Activated CD8-positive, alpha-beta memory T cell treated with anti-CD3 and anti-CD28 coated beads for 1 hour (primary cell): ENCODE measurements around the gene PIGS.
A peak's percentile ranks its signal among the peaks of the same experiment; 100 is the strongest.
"Not testable (repeated sequence)": the region's sequence is repeated elsewhere in the genome, so short reads cannot be mapped to it uniquely, and the experiment has no call there.

Experiments
- DNase-seq, 2 donors: peaks; one replicate each; pipeline ENCODE4 v3.0.0-alpha.2; 2020; ENCODE audit warnings: low read depth in 1 of 2; ENCODE audit errors: extremely low read depth in 1 of 2

The PIGS gene

DNA sequence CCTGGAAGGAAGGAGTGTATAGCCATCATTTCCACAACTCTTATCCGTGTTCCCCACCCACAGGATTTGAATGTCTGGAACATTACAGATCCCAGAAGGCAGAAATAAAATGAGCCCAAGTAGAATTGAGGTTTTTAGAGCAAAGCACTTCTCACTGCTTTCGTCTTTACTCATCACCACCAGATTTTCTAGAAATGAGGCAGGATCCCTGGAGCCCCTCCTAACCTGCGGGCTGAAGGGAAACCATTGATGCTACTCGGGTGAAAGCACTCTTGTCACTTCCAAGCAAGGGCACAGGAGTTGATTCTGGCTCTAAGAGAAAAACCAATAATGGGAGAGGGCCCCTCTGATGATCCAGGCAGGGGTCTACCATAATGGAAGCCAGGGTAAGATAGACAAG is 8.2 kb upstream of the PIGS start:
- no peak for DNase-seq

- DNase-seq, result no peak
Measured at GRCh38 chr17:28578246-28579195, 7.2 kb upstream of the PIGS start.

GRCh38 chr17:28577466-28577824 is 6.1 kb upstream of the PIGS start:
- DNase-seq, result no peak

DNA sequence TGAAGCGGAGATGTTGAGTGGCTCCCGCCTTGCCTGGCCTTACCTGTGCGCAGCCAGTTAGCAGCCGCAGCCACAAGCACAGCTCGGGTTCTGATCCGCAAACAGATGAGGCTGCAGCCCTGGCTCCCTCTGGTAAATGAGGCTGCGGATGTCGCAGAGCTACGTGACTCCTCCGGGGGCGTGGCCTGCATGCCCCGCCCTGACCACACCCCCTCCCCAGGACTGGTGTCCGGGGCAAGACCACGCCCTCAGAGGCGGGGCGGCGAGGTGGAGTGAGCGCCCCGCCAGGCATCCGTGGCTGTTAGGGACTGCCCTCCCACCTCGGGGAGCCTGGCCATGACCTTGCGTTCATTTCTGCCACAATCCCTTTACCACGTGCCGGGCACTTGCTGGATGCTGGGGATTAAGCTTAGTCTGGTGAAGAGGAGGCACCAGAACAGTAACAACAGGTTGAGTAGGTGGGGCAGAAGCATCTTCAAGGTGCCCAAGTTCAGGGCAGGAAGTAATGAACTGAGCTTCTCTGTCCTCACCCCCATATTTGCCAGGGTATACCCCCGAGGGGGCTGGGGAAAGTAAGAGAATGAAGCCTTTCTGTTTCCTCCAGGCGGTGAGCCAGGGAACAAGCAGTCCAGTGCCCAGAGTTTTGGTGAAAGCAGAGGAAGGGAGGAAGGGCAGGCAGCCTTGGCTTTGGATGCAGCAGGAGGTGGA is 5.6 kb upstream of the PIGS start, which contains the start of gene ALDOC:
Gene ALDOC, minus strand, starts transcription at position 138 of the 708 bp plus-strand sequence. CDS start 1,363 bp downstream, outside the sequence.
- peak; percentile 94 to 98 for DNase-seq

DNA sequence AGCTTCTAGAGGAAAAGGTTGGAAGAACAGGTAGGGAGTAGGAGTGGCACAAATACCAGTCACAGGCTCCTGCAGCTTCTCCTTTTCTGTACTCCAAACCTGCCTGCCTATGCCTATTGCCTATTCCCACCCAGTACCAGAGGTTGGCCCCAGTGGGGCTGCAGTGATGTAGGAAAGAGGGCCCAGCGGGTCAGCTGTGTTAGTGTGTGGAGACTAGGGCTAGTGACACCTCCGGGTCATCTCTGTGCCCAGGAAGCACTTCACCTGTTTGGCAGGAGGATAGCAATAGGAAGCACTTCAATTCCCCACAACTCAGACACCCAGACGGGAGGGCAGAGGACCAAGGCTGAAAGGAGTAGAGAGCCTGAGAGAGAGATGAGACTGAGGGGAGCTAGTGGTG is 4.7 kb upstream of the PIGS start:
- not testable (repeated sequence) for DNase-seq

DNA sequence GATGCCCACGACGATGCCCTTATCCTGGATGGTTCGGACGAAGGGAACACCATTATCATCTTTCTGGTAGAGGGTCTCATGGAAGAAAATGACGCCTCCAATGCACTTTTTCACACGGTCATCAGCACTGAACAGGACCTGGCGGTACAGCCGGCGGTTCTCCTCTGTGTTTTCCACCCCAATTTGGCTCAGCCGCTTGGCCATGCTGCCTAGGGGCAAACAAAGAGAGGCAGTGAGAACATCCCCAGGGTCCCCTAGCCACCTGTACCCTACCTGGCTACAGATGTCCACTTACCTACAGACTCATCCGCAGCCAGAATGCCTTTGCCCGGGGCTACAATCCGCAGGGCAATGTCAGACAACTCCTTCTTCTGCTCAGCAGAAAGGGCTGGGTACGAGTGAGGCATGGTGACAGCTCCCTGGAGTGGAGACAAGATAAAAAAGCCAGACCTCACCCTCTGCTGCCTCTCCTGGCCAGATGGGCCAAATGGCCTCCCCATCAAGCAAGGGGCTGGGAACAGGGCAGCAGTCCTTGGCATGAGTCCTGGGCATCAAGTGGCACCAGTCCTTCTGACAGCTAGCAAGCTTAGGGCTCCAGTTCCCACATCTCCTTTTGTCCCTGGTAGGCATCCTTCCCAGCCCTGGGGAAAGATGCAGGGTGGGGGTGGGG is 3.9 kb upstream of the PIGS start:
- DNase-seq, result no peak

- DNase-seq, result no peak
Measured at GRCh38 chr17:28574526-28574925, 3.2 kb upstream of the PIGS start.

DNA sequence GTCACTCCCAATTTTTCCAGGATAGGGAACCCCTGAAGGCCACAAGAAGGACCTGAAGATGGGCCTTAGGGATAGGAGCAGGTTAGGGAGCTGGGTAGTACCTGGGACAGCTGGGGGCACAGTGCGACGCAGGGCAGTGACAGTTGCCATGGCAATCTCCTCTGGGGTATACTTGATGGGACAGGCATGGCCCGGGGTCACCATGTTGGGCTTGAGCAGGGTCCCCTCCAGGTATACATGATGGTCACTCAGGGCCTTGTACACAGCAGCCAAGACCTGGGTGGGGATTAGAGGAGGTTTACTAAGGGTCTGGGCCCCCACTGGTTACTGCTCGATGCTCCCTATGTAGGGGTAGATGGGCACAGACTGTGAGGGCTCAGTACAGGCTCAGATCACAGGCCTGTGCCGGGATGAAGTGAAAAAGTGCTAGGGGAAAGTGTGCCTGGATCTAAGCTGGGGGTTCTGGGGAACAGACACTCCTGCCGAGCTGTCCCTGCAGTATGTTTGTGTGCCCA is 2.7 kb upstream of the PIGS start:
- DNase-seq, result no peak

- DNase-seq, result no peak
Measured at GRCh38 chr17:28573521-28573920, 2.2 kb upstream of the PIGS start.

- no peak for DNase-seq
Measured at GRCh38 chr17:28573040-28573380, 1.7 kb upstream of the PIGS start.

GRCh38 chr17:28572259-28573039 is 1.1 kb upstream of the PIGS start:
- DNase-seq, result no peak

DNA sequence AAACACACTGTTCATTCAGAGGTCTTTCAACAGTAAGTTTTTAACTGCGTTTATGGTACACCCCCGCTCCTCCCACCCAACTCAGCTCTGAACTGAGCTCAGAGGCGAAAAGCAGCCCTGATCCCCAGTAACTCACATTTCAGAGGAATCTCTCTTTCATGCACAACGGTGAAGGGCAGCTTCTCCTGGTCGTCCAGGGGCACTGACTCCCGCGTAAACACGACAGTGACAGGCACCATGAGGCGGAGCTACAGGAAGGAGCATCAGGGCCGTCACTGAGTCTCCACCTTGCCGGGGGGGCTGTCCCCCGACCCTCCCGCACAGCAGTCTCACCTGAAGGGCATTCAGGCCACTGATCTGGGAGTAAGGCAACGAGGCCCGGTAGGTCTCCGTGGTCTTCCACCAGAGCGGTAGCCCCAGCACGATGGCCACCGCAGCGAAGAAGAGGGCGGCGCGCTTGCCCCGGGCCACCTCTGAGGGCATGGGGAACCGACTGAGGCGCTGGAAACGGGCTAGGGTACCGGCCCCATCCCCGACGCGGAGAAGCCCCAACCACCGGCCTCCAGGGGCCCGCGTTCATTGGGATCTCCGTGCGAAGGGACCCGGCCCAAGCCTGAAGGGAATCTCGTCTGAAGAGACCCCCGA is 486 bp downstream of the PIGS start:
- DNase-seq, result peak in 1 of 2 donors; percentile 32

DNA sequence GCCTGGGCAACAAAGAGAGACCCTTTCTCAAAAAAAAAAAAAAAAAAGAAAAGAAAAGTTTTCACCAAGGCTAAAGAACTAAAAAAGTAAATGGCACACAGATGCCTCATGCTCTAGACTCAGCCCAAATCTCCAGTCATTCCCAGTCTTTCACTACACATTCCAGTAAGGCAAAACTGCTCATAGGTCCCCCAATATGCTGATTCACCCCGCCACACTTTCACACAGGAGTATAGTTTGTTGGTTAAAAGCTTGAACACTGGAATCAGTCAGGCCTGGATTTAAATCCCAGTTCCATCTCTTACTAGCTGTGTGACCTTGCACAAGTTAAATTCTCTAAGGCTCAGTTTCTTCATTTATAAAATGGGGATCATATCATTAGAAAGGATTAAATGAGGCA is 1.9 kb downstream of the PIGS start:
- DNase-seq, result no peak

GRCh38 chr17:28567604-28568003 is 3.7 kb downstream of the PIGS start:
- DNase-seq, result no peak

- DNase-seq, result no peak
Measured at GRCh38 chr17:28563475-28563874, 7.8 kb downstream of the PIGS start.

DNA sequence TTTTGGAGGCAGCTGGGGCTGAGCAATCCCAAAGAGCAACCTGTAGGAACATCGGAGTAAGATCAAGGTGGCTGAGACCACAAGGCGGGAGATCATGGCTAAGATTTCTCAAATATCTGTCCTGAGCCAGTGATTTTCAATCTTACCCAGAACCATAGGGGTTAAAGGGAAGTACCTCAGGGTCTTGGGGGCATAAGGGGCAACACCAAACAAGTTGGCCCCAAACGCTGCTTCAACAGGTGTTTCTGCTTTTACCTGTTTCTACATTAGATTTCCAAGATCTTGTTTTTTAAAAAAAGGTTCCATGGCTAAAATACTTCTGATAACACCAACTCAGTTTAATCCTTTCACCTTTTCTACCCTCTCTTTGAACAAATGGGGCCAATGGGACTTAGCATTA is 16.3 kb downstream of the PIGS start:
- DNase-seq, result no peak

- DNase-seq, result no peak
Measured at GRCh38 chr17:28554565-28554964, 16.8 kb downstream of the PIGS start.

DNA sequence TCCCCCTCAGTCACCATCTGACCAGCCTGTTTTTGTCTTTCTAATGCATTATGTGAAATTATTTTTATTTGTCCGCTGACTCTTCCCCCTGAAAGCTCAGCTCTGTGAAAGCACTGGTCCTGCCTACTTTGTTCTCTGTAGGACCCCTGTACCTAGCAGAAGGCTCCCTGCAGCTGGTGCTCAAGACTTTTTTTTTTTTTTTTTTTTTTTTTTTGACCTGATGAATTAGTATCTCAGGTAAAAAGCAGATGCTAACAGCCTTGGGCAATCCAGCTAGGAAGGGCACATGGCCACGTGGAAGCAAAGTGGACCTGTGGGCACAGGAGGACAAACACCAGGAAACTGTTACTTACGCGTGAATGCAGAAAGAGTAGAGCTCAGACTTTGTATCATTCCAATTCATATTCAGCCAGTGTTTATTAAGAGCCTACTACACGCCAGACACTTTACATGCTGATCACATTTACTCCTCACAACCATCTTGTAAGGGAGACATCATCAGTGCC is 18.3 kb downstream of the PIGS start:
- DNase-seq, result no peak

DNA sequence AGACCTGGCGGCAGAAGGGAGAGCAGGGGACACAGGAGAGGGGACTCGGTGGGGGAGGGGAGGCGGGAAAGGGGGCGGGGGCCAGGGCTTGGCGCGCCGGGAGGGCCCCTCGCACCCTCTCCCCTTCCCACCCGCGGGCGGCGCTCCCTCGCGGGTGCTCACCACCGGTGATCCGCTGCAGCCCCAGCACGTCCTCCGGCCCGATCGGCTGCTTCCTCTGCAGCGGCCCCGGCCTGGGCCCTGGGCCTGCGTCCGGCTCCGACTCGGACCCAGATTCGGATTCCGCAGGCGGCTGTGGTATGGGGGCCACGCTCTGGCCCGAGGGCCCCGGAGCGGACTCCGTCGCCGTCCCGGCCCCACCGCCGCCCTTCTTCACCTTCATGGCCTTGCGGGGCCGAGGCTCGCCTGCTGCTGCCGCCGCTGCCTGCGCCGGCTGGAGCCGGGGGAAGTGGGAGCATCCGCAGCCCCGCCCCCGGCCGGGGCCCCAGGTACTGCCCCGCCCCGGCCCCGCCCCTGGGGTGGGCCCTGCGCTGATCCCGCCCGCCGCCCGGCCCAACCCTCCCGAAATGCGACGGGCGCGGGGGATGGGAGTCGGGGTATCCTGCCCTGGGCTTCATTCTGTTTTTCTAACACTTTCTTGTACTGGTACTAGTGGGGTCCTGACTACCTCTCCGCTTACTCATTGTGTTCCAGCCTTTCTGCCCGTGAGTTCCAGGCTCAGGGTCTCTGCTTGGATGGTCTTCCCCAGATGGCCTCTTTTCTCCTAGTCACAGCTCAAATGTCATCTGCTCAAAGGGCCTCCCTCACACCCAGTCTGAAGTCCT is 18.9 kb downstream of the PIGS start, which contains the start of gene UNC119:
Gene UNC119, minus strand, starts transcription at position 449 of the 824 bp plus-strand sequence. Its CDS starts 67 bp downstream, at position 382.
- DNase-seq, result peak; percentile 19 to 72
